Measurements from ENCODE around the gene AGBL1. TPM values are rescaled to one million over a fixed set of nuclear protein-coding genes. Genes with fewer than 3 reads are reported as not detected.

Gene AGBL1
- total and polyA plus RNA-seq, 2 donors (not counting 3 experiments of a cell fraction or from before 2014, with no cell fraction given), result not detected

- Histone ChIP-seq H3K9ac (replicated peaks; ENCODE audit: extremely low read depth, insufficient read depth, low read length) (no peak overlapping the region), H2AFZ (ENCODE audit: low read depth, low read length) (no peak overlapping the region), H3K9me1 (replicated peaks; ENCODE audit: control insufficient read depth, extremely low read depth, insufficient read depth, low read length) (no peaks in the 10 kb centered on the region), H3K27ac (ENCODE audit: insufficient read depth, low read depth, low read length) (no peak overlapping the region), H3K4me1 (ENCODE audit: control insufficient read depth, extremely low read depth, insufficient read depth, low read length) (no peaks in the 10 kb centered on the region), H3K36me3 (ENCODE audit: control insufficient read depth in 2 of 2, extremely low read depth in 1 of 2, insufficient read depth in 2 of 2, low read length in 2 of 2) (no peaks in the 10 kb centered on the region), H4K20me1 (replicated peaks; ENCODE audit: control insufficient read depth, extremely low read depth, insufficient read depth, low read length) (no peaks in the 10 kb centered on the region), H3K27me3 (ENCODE audit: control insufficient read depth in 2 of 2, insufficient read depth in 2 of 2, low read length in 2 of 2) (no peaks in the 10 kb centered on the region), H3K4me2 (ENCODE audit: insufficient read depth, low read length) (no peak overlapping the region), H3K79me2 (ENCODE audit: control insufficient read depth, insufficient read depth, low read length) (no peaks in the 10 kb centered on the region), H3K4me3 (replicated peaks in 1 of 3; ENCODE audit: insufficient read depth in 1 of 3, low read depth in 1 of 3, low read length in 3 of 3) (no peak overlapping the region), H3K9me3 (replicated peaks; ENCODE audit: control insufficient read depth, insufficient read depth, low read length) (peaks cover 3% of the 10 kb centered on the region)
- intact Hi-C loops (cut with micrococcal nuclease), result no loop called here
- TF ChIP-seq CTCF (IDR thresholded peaks at IDR 0.05; ENCODE audit: extremely low read depth in 1 of 2, insufficient read depth in 1 of 2, low read depth in 1 of 2, low read length in 2 of 2) (no peak), FOS (IDR thresholded peaks at IDR 0.05; ENCODE audit: borderline replicate concordance, insufficient read depth, low read length) (no peak), MAX (IDR thresholded peaks at IDR 0.05; ENCODE audit: insufficient read depth, insufficient read length) (no peak), POLR2AphosphoS5 (IDR thresholded peaks at IDR 0.05; ENCODE audit: insufficient read depth, low read depth, low read length) (no peak), EZH2 (IDR thresholded peaks at IDR 0.05; ENCODE audit: borderline replicate concordance, low read depth, low read length, severe bottlenecking) (no peak), JUN (IDR thresholded peaks at IDR 0.05; ENCODE audit: borderline replicate concordance, insufficient read depth, insufficient read length, low read depth) (no peak), MYC (IDR thresholded peaks at IDR 0.05; ENCODE audit: low read depth, low read length) (no peak), POLR2A (IDR thresholded peaks at IDR 0.05; ENCODE audit: low read depth, low read length) (no peak), GATA2 (IDR thresholded peaks at IDR 0.05; ENCODE audit: insufficient read depth, insufficient read length, low read depth, low read length) (no peak)
- dilution Hi-C loops (cut with MboI; ENCODE audit: extremely low pct_ligation_motif_present, low sequenced_read_pairs), result no loop called here
- CTCF ChIA-PET, result no interaction called here
- POLR2A ChIA-PET, result no interaction called here
- BruUV-seq (replicated peaks), result no TSS peak
- no peak for FAIRE-seq
- no peak for DNase-seq (ENCODE audit: low read depth, low spot score)
Observed at GRCh38 chr15:86522721-86523120, 443.1 kb downstream of the AGBL1 start.

Data from endothelial cell of umbilical vein (primary cell).